DMS 273 (cell line): ENCODE data around the gene MGAT4A.

Experiments used
- DNase-seq: peaks from one replicate; lab custom pipeline; 2025; ENCODE audit not compliant: unreplicated experiment; lab: John Stamatoyannopoulos, UW

MGAT4A gene

DNA sequence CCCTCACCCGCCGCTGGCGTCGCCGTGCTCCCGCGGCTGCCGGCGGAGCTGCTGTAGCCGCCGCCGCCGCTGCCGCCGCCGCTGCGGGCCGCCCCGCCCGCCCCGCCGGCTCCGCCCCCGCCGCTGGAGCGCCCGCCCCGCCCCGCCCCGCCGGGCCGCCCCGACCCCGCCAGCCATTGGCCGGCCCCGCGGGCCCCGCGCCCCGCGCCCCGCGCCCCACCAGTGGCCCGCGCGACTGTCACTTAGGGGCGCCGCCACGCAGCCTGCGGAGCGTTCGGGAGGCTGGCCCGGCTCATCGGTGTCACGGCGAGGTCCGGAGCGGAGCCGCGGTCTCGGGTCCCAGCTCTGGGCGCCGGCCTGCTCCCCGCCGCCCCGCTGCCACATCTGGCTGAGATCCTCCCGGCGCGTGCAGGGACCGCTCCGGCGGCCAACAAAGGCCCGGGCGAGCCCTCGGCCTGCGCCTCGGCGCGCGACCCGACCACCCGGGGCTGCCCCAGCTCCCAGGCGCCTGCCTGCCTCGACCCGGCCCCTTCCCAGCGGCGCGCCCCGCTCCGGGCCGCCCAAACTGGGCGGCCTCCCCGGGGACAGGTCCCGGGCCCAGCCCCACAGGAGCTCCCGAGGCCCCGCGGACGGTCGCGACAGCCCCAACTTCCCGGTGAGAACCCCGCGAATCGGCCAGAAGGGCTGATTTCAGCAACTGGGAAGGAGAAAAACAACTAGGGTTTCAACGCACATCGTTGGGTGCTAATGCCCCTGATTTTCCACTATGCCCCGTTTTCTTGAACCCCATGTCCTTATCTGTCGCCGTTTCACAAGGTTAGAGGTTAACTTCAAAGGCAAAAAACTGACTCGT lies at the start of gene MGAT4A:
Gene MGAT4A, minus strand, starts transcription at position 92 of the 853 bp plus-strand sequence. CDS start 4,800 bp downstream, outside the sequence.
- DNase-seq: peak; percentile 88

DNA sequence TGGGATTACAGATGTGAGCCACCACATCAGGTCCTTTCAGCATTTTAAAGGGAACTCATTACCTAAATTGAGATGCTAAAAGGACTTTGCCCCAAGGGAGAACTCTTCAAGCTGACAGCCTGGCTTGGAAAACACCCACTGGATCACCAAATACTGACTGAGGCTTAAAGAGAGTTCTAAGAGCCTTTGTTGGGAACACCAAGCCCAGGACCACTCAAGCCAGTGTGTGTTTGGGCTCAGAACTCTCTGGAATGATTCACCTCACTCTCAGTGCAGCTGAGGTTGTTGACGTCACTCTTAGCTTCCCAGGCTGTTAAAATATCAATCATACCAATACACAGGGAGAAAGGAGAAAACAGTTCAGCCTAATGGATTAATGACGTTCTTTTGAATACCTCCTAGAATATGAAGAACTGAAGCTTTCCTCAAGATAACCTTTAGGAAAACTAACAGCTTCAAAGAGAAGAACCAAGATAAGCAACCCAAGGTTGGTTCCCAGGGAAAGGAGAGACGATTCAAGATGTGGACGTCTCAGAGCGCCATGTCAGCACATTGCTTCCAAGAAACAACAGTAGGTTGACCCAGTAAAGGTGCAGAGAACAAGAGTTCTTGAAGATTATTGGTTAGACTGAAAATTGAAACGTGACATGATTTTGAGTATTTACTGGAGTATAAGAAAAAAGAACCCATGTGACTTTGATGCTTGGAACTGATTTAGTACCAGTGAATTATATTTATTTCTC lies 48.0 kb upstream of the MGAT4A start:
- DNase-seq: no peak

DNA sequence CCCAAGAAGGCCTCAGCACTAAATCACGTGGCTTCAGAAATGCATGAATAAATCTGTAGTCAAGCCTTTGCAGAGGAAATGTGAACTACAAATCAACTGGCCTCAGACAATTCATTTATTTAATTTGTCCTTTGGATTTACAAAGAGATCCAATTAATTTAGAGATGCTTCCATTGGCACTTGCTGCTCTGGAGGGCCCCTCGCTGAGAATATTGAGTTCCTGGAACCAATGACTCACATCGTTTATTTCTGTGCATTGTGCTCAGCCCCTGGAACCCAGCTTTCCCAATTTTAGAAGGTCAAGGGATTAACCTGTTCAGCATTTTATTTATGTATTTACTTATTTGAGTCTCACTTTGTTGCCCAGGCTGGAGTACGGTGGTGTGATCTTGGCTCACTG lies 47.2 kb upstream of the MGAT4A start:
- no peak for DNase-seq

DNA sequence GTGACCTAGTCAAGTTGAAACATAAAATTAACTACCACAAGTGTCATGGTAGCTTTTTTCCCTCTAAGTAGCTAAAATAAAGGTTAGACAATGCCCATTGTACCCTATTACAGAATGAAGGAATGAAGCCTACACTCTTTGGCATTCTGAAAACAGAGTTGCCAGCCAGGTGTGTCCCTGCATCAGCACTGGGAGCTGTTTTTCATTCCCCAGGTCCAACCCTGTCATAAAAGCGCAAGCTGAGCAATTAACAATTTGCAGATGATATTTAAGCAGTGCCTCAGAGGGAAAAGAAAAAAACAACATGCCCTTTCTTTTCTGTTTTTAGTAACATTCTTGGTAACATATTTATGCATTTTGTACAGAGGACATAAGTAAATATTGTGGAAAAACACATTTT lies 46.8 kb upstream of the MGAT4A start:
- DNase-seq: no peak

DNA sequence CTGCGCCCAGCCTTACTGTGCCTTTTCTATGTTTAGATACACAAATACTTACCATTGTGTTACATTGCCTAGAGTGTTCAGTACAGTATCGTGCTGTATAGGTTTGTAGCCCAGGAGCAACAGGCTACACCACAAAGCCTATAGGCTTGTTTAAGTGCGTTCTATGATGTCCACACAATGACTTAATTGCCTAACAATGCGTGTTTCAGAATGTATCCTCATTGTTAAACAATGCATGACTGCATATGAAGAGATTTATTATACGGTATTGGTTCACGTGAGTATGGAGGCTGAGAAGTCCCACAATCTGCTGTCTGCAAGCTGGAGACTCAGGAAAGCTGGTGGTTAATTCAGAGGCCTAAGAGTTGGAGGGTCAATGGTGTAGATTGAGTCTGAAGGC lies 46.1 kb upstream of the MGAT4A start:
- DNase-seq: no peak

DNA sequence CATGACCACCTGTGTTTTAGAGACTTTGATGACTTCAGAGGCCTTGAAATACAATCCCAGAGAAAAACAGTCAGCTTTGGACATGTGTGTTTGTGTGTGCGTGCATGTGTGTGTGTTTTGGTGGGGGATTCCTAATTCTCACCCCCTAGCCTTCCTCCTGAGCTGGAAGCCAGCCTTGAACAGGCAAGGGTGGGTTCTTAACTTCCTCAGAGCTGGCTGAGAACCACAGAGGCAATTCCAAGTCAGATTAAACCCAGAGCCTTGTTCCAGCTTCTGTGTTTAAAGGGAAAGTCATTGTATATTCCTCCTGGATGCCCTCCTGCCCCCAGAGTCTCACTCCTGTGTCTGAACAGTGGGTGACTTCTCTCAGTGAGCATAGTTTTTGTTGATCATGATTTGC lies 45.2 kb upstream of the MGAT4A start:
- no peak for DNase-seq

DNA sequence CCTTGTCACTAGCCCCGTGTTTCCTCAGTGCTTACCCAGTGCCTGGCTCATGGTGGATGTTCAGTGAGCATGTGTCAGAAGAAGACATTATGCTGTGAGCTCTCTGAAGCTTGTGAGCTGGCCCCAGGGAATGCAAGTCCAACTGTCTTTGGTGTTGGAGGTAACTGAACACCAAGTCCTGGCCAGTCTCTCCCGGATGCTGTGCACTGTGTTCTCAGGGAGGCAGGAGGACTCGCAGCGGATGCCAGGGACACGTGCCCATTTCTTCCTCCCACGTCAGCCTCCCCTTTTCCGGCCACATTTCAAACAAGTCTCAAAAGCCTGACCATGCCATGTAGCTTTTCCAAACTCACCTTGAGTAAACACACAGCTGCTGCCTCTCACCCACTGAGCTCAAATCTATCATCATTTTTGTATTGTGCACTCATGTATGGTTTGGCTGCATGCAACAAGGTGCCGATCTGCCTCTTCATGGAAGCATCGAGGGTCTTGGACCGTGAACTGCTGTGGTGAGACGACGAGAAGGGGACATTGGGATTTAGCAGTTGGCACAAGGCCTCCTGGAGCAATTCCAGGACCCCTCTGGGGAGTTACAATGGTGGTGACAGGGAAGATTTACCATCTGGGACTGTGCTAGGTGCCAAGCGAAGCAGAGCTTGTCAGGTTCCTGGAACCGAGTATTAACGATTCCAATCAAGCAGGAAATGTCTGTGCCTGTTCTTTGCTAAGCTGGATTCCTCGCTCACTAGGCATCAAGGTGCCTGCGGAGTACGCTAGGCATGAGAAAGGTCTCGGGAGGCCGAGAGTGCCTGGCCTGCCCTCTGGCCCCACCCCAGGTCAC lies 44.4 kb upstream of the MGAT4A start:
- DNase-seq: peak; percentile 44

DNA sequence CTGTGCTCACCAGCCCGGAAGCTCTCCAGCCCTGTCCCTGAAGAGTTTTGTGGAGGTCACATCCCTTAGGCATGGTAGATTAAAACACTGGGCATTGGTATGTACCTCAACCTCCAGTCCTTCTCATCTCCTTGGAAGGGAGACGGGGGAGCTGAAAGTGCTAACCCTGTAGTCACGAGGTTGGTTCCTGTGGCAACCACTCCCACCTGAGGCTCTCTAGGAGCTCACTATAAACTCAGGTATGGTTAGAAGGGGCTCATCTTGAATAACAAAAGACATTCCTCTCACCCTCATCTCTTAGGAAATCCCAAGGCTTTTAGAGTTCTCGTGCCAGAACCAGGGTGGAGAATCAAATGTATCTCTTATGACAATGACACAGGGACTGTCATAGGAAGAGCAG lies 43.0 kb upstream of the MGAT4A start:
- no peak for DNase-seq

DNA sequence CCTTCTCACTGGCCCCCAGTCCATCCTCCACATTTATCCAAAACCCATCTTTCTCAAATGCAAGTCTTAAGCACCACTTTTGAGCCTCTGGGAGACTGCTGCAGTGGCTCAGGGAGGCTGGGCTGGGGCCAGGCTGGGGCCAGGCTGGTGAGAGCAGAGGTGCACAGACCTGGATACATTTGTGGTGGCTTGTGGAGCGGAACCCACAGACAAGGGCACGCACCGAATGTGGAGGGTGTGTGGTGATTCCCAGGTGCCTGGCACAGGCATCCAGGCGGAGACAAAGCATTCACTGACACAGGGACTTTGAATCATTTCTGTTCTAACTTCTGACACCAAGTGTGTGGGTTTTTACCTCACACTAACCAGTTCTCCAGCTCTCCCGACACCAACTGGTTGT lies 42.2 kb upstream of the MGAT4A start:
- no peak for DNase-seq

DNA sequence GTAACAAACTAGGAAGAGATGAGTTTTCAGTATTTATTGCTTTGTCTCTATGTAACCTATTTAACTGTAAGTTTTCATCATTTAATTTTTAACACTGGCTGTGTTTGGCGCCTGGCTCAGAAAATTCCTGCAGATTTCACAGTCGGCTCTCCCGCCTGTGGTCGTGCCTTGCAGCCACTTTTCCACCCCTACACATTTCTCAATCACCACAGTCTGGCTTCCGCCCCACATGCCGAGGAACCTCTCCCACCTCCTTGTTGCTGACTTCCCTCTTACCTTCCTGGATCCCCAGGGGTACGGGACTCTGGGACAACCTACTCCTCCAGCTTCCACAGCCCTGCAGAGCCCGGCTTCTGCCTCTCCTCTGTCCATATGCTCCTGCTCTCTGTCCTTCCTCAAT lies 41.6 kb upstream of the MGAT4A start:
- no peak for DNase-seq

DNA sequence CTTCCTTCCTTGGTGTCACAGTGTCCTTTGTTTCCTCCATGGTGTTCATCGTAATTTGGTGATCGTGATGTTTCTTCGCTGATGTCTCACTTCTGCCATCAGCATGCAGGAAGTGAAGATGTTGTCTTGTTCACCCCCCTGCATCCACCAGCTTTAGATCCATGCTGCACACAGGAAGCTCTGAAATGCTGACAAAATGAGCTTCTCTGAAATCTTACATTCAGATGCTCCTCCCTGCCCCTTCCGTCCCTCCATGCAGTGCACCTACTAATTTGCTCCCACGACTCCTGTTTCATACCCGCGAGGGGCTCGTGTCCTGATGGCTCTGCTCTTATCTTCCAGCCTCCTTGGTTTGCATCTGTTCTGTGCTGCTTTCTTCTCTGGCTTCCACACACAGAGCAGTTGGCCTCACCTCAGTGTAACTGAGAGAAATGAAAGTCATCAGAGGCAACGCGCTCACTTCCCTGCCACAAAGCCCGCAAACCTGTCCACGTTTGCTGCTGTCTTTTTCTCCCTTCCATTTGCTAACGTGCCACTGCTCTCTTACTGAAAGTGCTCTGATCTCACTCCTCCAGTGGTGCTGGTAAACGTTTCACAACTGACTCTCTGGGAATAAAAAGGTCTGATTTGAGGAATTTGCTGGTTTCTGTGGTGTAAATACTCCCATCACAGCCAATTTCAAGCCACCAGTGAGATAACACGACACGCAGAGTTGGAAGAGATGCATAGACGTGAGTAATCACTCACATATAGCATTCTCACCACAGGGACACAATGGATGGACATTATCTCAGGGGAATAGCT lies 41.0 kb upstream of the MGAT4A start:
- DNase-seq: no peak

DNA sequence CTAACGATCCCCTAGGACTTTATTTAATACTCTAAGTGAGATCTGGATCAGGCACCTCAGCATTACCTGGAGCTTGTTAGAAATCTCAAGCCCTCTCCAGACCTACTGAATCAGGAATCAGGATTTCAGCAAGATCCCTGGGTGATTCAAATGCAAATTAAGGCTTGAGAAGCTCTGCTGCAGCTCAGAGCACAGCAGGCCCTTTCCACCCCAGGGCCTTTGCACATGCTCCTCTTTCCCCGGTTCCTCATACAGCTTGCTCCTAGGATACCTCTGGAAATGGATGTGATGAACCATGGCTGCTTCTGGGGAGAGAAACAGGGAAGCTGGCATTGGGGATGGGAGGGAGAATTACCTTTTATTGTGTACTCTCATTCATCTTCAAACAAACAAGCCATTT lies 40.3 kb upstream of the MGAT4A start:
- no peak for DNase-seq

DNA sequence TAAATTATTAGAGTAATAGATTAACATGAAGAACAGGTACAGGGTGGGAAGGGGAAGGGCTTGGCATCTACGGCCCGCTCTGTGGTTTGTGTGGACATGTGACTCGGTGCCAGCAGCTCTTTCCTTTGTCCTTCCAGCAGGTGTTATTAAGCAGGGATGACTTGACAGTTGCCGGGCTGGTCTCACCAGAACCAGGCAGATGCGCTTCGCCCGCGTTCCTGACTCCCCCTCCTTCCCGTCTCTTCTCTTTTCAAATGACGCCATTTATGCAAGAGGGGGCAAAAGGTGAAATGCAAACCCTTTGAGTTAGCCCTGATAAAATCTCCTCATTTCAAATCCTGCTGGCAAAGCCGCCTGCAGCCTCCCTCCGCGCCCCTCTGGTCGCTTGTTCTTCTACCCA lies 38.9 kb upstream of the MGAT4A start:
- DNase-seq: peak; percentile 83

DNA sequence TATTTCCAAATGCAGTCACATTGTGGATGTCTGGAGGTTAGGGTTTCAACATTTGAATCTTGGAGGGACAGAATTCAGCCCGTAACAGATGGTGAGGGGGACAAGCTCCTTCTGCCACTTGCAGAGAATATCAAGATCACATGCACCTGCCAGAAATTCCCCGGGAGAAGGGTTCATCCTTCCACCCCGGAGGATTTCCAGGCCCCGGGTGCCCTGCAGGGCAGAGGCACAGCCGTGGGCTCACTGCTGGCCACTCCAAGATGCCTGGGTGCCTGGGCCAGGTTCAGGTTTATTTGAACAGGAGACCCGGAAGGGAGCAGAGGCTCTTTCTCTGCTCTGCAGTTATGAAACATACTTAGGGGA lies 38.2 kb upstream of the MGAT4A start:
- DNase-seq: peak; percentile 81

DNA sequence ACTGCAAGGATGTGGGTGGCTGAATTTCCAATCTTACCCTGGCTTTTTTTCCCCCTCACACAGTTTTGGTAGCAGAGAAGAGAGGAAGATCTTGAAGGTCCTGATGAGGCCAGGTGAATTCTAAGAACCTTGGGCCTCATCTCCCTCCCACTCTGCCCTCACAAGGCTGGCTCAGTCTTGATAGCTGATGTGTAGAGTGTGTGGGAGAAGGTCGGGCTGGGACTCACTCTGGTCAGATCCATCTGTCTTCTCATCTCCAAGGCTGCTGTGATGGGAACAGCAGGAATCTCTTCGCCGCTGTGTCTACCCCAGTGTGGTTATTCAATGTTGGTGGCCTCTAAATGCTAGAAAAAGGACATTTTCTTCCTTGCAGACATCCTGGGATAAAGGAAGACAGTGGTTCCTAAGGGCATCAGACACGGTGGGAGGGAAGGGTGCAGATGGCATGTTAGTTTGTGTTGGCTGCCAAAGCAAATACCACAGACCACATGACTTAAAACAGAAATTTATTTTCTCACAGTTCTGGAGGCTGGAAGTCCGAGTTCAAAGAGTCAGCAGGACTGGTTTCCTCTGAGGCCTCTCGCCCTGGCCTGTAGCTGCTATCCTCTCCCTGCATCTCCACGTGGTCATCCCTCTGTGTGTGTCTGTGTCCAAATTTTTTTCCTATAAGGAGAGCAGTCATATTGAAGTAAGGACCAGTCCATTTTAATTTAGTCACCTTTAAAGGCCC lies 37.6 kb upstream of the MGAT4A start:
- peak; percentile 86 for DNase-seq

DNA sequence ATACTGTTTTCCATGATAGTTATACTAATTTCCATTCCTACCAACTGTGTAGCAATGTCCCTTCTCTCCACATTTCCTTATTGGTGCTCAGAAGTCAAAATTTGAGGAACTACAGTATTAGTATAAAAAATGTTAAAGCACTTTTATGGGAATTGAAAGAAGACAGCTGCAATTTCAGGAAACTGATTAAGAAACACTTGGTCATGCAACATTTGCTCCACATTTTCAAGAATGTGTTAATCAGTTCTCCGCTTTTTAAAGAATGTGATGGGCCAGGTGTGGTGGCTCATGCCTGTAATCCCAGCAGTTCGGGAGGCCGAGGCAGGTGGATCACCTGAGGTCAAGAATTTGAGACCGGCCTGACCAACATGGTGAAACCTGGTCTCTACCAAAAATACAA lies 33.6 kb upstream of the MGAT4A start:
- DNase-seq: no peak

DNA sequence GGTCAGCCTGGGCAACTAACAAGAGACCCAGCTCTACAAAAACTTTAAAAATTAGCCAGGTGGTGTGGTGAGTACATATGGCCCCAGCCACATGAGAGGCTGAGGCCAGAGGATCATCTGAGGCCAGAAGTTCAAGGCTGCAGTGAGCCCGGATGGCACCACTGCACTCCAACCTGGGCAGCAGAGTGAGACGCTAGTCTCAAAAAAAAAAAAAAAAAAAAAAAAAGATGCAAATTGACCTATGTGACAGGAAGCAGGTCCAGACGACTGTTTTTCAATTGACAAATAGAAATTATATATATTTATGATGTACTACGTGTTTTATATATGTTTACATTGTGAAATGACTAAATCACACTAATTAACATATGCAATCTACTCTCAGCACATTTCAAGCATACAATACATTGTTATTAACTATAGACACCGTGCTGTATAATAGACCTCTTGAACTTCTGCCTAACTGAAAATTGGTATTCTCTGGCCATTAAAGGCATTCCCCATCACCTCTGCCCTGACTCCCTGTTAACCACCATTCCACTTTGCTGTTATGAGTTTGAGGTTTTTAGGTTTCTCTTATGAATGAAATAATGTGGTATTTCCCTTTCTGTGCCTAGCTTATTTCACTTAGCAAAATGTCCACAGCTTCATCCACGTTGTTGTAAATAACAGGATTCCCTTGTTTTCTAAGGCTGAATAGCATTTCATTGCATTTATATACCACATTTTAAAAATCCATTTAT lies 32.4 kb upstream of the MGAT4A start:
- no peak for DNase-seq

DNA sequence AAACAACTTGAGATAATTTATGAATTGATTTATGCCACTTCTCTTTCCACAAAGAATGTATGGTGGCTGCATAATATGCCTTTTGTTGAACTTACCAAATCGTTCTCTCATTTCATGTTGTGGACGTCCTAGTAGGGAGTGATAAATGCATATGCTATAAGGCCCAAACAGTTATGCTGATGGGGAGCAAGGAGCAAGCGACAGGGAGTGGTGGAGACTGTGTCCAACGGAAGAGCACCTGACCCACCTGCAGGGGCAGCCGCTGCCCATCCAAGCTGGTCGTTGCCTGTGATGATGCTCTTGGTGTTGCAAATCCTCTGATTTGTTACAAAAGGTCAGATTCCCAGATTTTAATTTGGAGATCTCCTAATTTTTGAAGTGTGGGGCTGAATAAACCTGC lies 31.0 kb upstream of the MGAT4A start:
- no peak for DNase-seq

DNA sequence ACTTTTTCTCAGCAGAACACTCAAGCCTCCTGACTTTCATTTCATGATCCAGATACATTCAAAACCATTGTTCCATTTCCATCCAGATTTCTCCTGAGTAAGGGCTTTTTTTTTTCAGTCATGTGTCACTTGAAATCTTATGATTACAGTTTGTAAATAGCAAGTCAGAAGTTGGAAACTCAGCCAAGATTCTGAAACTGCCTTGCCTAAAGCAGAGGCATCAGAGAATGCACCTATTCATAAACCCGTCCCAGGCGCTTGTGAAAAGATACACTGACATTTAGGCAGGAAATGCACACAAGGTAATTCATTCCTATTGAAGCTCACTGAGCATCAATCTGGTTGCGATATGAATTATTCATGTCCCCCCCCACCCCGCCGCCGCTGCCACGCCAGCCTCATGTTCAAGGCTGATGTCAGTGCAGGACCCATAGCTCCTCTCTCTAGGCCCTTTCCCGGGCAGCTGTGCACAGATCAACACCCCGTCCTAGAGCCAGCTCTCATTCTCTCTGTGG lies 30.4 kb upstream of the MGAT4A start:
- DNase-seq: peak; percentile 86
